Progenitor cell of endocrine pancreas (in vitro differentiated cells): ENCODE results near the gene ZP1. TPM values are rescaled to one million over a fixed set of nuclear protein-coding genes. Genes with fewer than 3 reads are reported as not detected.

Experiments used
- DNase-seq: peaks from one replicate; pipeline ENCODE4 v3.0.0; 2021; ENCODE audit warnings: low spot score; ENCODE audit not compliant: unreplicated experiment
- H3K27ac Mint-ChIP-seq: 2 replicates; pipeline ENCODE4 v1.8.0; 2021; ENCODE audit warnings: mild to moderate bottlenecking, moderate library complexity, mixed read lengths
- H3K27me3 Mint-ChIP-seq: 2 replicates; pipeline ENCODE4 v1.8.0; 2021; ENCODE audit warnings: mixed read lengths
- H3K36me3 Mint-ChIP-seq: 2 replicates; pipeline ENCODE4 v1.8.0; 2022; ENCODE audit warnings: mixed read lengths; ENCODE audit not compliant: insufficient read depth
- H3K4me1 Mint-ChIP-seq: 2 replicates; pipeline ENCODE4 v1.8.0; 2021; ENCODE audit warnings: low read depth, mixed read lengths
- H3K4me3 Mint-ChIP-seq: 2 replicates; pipeline ENCODE4 v1.8.0; 2021; ENCODE audit warnings: low read depth, mild to moderate bottlenecking, moderate library complexity, mixed read lengths
- H3K9me3 Mint-ChIP-seq: 2 replicates; pipeline ENCODE4 v1.8.0; 2021; ENCODE audit warnings: low read depth, mixed read lengths
- total RNA-seq: library from RNA; stranded (reverse); gene quantifications from 2 replicates; pipeline ENCODE4 v1.2.1, GENCODE V29; 2021
- TF ChIP-seq, protein P1 (sequence below): fragments of 200-600 bp; sonication (generic); IDR thresholded peaks from one replicate; pipeline ENCODE4 v1.5.0; 2021; ENCODE audit warnings: antibody characterized with exemption, mild to moderate bottlenecking; ENCODE audit not compliant: unreplicated experiment

The ZP1 gene
- total RNA-seq, 1 donor from 2014 or later, result not detected

DNA sequence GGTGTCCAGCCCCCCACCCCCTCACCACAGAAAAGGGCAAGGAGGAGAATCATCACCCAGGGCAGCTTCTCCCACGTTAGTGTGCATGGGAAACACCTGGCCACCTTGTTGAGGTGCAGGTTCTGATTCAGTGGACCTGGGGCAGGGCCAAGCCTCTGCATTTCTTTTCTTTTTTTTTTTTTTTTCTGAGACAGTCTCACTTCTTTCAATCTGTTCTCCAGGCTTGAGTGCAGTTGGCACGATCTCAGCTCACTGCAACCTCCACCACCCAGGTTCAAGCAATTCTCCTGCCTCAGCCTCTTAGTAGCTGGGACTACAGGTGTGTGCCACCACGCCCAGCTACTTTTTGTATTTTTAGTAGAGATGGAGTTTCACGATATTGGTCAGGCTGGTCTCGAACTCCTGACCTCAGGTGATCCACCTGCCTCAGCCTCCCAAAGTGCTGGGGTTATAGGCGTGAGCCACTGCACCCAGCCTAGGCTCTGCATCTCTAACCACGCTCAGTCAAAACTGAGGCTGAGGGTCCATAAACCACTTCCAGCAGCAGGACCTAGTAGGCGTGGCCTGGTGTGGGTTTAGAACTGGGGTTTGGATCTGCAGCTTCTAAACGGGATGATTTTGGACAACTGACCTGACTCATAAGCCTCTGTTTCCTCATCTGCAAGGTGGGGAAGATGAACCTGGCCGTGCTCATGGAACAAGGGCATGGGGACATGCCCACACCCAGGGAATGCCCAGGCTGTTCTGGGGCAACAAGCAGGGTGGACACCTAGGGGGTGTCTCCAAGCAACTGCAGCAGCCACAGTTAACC is 734 bp downstream of the ZP1 start:
- Mint-ChIP-seq H3K27me3 (peaks cover 3% of the 10 kb centered on the region), H3K36me3 (no peaks in the 10 kb centered on the region), H3K9me3 (no peaks in the 10 kb centered on the region), H3K4me1 (peaks cover 3% of the 10 kb centered on the region), H3K4me3 (no peak overlapping the region), H3K27ac (no peak overlapping the region)
- TF ChIP-seq, protein P1, sequence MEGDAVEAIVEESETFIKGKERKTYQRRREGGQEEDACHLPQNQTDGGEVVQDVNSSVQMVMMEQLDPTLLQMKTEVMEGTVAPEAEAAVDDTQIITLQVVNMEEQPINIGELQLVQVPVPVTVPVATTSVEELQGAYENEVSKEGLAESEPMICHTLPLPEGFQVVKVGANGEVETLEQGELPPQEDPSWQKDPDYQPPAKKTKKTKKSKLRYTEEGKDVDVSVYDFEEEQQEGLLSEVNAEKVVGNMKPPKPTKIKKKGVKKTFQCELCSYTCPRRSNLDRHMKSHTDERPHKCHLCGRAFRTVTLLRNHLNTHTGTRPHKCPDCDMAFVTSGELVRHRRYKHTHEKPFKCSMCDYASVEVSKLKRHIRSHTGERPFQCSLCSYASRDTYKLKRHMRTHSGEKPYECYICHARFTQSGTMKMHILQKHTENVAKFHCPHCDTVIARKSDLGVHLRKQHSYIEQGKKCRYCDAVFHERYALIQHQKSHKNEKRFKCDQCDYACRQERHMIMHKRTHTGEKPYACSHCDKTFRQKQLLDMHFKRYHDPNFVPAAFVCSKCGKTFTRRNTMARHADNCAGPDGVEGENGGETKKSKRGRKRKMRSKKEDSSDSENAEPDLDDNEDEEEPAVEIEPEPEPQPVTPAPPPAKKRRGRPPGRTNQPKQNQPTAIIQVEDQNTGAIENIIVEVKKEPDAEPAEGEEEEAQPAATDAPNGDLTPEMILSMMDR, result no peak
- no peak for DNase-seq

DNA sequence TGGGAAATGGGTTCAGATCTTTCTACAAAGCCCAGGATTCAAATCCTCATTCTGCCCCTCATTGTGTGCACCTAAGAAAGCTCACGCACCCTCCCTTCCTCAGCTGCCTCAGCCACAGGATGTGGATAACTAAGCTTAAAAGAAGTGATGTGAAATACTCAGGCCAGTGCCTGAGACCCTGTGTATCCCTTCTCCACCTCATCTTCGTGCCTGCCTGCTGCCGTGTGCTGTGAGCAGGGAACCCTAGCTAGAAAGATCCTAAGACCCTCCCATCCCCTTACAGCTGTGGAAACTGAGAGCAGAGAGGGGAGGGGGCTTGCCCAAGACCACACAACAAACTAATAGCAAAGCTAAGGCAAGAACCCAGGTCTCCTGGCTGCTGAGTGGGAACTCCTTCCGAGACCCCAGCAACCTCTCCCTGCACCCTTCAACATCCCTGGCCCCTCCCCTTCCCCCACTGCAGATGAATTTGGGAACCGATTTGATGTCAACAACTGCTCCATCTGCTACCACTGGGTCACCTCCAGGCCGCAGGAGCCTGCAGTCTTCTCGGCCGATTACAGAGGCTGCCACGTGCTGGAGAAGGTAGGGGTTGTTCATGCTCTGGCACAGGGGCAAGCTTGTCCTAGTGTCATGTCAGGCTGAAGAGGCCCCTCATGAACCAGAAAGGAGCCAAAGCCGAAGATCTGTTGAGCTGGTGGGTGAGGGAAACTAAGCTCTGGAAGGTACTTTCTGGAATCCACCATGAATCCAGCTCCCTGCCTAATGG is 1.5 kb downstream of the ZP1 start:
- Mint-ChIP-seq H3K4me1 (peaks cover 3% of the 10 kb centered on the region), H3K36me3 (no peaks in the 10 kb centered on the region), H3K4me3 (no peak overlapping the region), H3K27ac (no peak overlapping the region), H3K9me3 (no peaks in the 10 kb centered on the region), H3K27me3 (peaks cover 3% of the 10 kb centered on the region)
- TF ChIP-seq, protein P1, result no peak
- no peak for DNase-seq

DNA sequence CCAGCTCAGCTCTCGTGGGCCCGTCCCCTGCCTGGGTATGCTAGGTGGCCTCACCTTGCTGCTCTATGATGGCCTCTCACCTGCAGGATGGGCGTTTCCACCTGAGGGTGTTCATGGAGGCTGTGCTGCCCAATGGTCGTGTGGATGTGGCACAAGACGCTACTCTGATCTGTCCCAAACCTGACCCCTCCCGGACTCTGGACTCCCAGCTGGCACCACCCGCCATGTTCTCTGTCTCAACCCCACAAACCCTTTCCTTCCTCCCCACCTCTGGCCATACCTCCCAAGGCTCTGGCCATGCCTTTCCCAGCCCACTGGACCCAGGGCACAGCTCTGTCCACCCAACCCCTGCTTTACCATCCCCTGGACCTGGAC is 2.1 kb downstream of the ZP1 start:
- no peak for DNase-seq
- TF ChIP-seq, protein P1, result no peak
- H3K9me3 Mint-ChIP-seq, result no peaks in the 10 kb centered on the region
- peaks cover 1% of the 10 kb centered on the region for H3K27me3 Mint-ChIP-seq
- no peak overlapping the region for H3K27ac Mint-ChIP-seq
- peaks cover under 1% of the 10 kb centered on the region for H3K4me1 Mint-ChIP-seq
- H3K36me3 Mint-ChIP-seq, result no peaks in the 10 kb centered on the region
- no peak overlapping the region for H3K4me3 Mint-ChIP-seq

DNA sequence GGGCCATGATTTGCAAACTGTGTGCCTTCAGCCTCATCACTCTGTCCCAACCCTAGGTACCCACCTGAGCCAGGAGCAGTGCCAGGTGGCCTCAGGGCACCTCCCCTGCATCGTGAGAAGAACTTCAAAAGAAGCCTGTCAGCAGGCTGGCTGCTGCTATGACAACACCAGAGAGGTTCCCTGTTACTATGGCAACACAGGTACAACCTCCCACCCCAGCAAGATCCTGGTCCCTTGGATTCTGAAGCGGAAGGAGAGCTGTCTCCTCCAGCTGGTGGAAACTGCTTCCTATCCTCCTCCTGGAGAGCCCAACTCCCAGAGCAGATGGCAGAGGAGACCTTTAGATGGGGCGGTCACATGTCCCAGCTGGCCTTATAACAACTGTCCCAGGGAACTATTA is 2.9 kb downstream of the ZP1 start:
- TF ChIP-seq, protein P1, result no peak
- no peaks in the 10 kb centered on the region for H3K27me3 Mint-ChIP-seq
- H3K4me3 Mint-ChIP-seq, result no peak overlapping the region
- H3K9me3 Mint-ChIP-seq, result no peaks in the 10 kb centered on the region
- no peak overlapping the region for H3K27ac Mint-ChIP-seq
- H3K36me3 Mint-ChIP-seq, result no peaks in the 10 kb centered on the region
- no peaks in the 10 kb centered on the region for H3K4me1 Mint-ChIP-seq
- DNase-seq, result no peak

DNA sequence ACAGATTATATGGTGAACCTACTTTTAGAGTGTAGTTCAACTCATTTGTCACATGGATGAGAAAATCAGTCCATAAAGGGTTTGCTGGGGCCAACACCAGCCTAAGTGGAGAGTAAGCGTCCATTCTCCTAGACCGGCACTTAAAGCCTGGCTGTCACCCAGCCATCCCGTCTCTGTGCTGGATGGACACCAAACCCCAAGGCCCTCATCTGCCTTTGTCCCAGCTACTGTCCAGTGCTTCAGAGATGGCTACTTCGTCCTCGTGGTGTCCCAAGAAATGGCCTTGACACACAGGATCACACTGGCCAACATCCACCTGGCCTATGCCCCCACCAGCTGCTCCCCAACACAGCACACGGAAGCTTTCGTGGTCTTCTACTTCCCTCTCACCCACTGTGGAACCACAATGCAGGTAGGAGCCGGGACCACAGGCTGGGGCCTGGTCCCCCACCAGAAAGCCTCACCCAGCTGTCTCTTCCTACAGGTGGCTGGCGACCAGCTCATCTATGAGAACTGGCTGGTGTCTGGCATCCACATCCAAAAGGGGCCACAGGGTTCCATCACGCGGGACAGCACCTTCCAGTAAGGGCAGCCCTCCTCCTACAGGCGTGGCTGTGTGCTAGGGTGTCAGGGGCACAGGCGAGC is 3.5 kb downstream of the ZP1 start:
- H3K4me1 Mint-ChIP-seq, result no peaks in the 10 kb centered on the region
- H3K27me3 Mint-ChIP-seq, result no peaks in the 10 kb centered on the region
- H3K36me3 Mint-ChIP-seq, result no peaks in the 10 kb centered on the region
- TF ChIP-seq, protein P1, result no peak
- DNase-seq, result no peak
- H3K9me3 Mint-ChIP-seq, result no peaks in the 10 kb centered on the region
- no peak overlapping the region for H3K4me3 Mint-ChIP-seq
- H3K27ac Mint-ChIP-seq, result no peak overlapping the region
